Ureter (tissue), 1 donor: Measurements from ENCODE around the gene SMIM43. TPM values are rescaled to one million over a fixed set of nuclear protein-coding genes. Genes with fewer than 3 reads are reported as not detected.
"Not testable (repeated sequence)": the region's sequence is repeated elsewhere in the genome, so short reads cannot be mapped to it uniquely, and the experiment has no call there.

Source experiments
- DNase-seq: peaks from one replicate; pipeline ENCODE4 v3.0.0-alpha.2; 2020; ENCODE audit warnings: low spot score
- total RNA-seq: library from RNA; stranded (reverse); gene quantifications from one replicate; pipeline ENCODE4 v1.2.4, GENCODE V29; 2023
- donor health status: DM: yes; HTN: yes; CAD: no.

The SMIM43 gene
- total RNA-seq, 1 donor from 2014 or later = not detected

GRCh38 chr4:121736735-121737351, 28.1 kb downstream of the SMIM43 start:
- DNase-seq = no peak

- DNase-seq = no peak
Measured at GRCh38 chr4:121734571-121734970, 30.4 kb downstream of the SMIM43 start.

GRCh38 chr4:121733942-121734341, 31.0 kb downstream of the SMIM43 start:
- DNase-seq = no peak

- DNase-seq = not testable (repeated sequence)
Measured at GRCh38 chr4:121729753-121730152, 35.2 kb downstream of the SMIM43 start.

- no peak for DNase-seq
Measured at GRCh38 chr4:121728798-121729226, 36.2 kb downstream of the SMIM43 start.

- no peak for DNase-seq
Measured at GRCh38 chr4:121728066-121728465, 36.9 kb downstream of the SMIM43 start.

- no peak for DNase-seq
Measured at GRCh38 chr4:121726642-121727268, 38.2 kb downstream of the SMIM43 start.

GRCh38 chr4:121724671-121725070, 40.3 kb downstream of the SMIM43 start:
- DNase-seq = no peak

- DNase-seq = no peak
Measured at GRCh38 chr4:121721700-121722099, 43.3 kb downstream of the SMIM43 start.

- DNase-seq = no peak
Measured at GRCh38 chr4:121720109-121720508, 44.9 kb downstream of the SMIM43 start.

- DNase-seq = no peak
Measured at GRCh38 chr4:121717680-121718237, 47.2 kb downstream of the SMIM43 start.

- DNase-seq = no peak
Measured at GRCh38 chr4:121714548-121714947, 50.4 kb downstream of the SMIM43 start.

- DNase-seq = no peak
Measured at GRCh38 chr4:121712783-121713182, 52.2 kb downstream of the SMIM43 start.

GRCh38 chr4:121712001-121712651, 52.8 kb downstream of the SMIM43 start:
- DNase-seq = no peak

- DNase-seq = peak; percentile 74
Measured at GRCh38 chr4:121711263-121712000, 53.5 kb downstream of the SMIM43 start.

GRCh38 chr4:121709766-121710405, 55.1 kb downstream of the SMIM43 start:
- no peak for DNase-seq

Other genes starting within 250 kb of the SMIM43 start
- gene ANXA5, start 68.2 kb downstream of the SMIM43 start, total RNA-seq = 141 TPM
- 17.2 TPM for gene EXOSC9, start 36.2 kb upstream of the SMIM43 start, total RNA-seq
- gene CCNA2, start 58.7 kb upstream of the SMIM43 start, total RNA-seq = 1.0 TPM
- 17.5 TPM for gene BBS7, start 105.3 kb upstream of the SMIM43 start, total RNA-seq
- gene TRPC3, start 186.9 kb upstream of the SMIM43 start, total RNA-seq = 11.8 TPM